HuH-7.5 (cell line): ENCODE results near the gene FOXA3.
A peak's percentile ranks its signal among the peaks of the same experiment; 100 is the strongest.

ENCODE experiments used
- DNase-seq: peaks from one replicate; pipeline ENCODE4 v3.0.0; 2011; ENCODE audit warnings: low spot score

The FOXA3 gene

GRCh38 chr19:45863840-45864628, at the start of gene FOXA3:
TSS of gene FOXA3 (plus strand) at chr19:45864326. CDS start at chr19:45864457, 131 bp downstream.
- DNase-seq = peak; percentile 94

GRCh38 chr19:45814851-45815480, 49.2 kb upstream of the FOXA3 start, which contains the start of gene RSPH6A:
TSS of gene RSPH6A (minus strand) at chr19:45815308. CDS start at chr19:45815176, 132 bp downstream.
- DNase-seq = no peak

DNA sequence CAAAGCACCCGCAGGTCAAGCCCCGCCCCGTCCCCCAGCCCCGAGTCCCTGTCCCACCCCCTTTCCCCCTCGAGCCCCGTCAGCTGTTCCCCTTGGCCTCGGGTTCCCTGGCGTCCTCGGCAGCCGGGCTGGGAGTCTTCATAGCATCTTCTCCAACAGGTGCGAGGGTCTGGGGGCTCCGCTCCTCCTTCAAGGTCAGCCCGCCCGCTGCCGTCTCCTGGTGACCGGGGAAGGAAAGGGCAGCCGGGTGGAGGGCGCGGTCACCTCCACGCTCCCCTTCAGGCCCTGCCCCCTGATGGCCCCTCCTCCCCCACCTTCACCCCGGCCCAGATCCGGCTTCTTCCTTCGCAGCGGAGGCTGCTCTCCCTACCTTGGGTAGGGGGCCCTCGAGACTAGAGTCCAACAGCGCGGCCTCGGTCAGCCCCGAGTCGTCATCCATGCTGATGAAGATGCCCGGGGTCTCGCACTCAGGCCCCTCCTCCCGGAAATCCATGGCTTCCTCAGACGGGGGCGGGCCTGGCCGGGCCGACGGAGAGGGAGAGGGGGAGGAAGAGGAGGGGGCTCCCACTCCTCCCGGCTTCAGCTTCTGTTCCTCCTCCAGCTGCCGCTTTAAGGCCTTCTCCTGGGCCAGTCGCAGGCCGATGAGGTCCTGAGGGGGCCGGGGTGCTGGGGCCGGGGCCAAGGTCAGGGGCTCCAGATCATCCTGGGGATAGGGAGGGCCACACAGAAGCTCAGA, 48.5 kb upstream of the FOXA3 start:
- DNase-seq = no peak

GRCh38 chr19:45816236-45817009, 47.7 kb upstream of the FOXA3 start:
- no peak for DNase-seq

DNA sequence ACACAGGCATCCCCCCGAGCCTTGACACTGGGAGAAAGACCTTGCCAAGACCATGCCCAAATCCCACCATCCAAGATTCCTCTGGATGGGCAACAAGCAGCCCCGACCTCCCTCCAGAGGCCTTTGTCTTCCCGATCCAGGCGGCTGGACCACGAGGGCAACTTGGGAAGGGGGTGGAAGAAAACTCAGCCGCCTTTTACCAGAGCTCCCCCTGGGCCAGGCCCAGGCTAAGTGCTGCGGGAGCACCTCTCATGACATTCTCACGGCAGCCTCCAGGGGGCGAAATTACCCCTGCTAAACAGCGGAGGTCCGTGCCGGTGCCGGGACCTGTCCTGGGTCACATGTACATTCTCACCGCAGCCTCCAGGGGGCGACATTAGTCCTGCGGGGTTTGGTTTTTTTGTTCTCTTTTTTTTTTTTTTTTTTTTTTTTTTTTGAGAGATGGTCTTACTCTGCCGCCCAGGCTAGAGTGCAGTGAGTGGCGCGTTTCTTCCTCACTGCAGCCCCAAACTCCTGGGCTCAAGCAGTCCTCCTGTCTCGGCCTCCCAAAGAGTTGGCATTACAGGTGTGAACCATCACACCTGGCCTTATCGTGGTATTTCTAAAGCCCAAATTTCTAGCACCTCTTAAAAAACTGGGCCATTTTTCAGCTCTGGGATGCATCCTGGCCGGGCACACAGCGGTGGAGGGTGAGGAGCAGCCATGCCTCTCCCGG, 47.0 kb upstream of the FOXA3 start:
- peak; percentile 100 for DNase-seq

GRCh38 chr19:45817725-45818301, 46.3 kb upstream of the FOXA3 start:
- DNase-seq = no peak

DNA sequence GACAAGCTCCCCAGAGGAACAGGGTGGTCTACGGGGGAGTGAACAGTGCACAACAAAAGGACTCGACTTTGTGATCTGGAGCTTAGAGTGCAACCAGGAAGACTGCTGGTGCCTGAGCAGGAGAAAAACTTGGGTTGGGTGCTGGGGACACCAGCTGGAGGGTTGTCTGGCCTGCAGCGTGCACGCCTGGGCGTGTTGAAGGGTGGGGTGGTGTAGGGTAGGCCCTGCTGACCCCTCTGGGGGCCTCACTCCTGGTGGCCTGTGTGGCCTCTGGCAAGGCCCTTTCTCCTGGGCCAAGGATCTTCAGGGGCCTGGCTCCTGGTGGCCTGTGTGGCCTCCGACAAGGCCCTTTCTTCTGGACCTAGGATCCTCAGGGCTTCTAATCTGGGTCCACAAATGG, 44.4 kb upstream of the FOXA3 start:
- DNase-seq = no peak

DNA sequence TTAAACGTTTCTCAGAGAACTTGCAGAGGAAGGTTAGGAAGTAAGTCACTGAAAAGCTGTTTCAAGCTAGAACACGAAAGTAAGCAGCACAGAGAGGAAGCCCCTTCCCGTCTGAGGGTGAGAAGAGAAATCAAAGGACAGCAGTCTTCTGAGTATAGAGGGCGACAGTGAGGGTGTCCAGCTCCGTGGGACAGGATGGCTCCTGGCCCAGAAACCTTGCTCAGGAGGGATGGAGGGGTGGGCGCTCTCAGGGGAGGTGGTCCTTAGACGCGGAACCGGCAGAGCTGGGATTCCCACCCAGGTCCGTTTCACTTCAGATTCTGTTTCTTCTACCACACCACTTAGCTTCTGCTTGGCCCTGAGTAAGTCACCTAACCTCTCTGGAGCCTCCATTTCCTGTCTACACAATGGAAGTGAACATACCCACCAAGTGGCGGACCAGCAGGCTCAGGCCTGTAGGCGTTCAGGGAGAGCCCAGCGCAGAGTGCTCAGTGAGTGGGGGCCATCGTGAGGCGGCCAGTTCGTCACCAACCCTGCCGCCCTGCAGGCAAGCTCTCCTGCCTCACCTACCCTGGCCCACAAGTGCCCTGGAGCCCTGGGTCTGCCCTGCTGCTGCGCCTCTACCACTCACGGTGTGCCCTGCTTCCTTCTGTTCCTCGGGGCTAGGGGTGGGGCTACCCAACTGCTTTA, 43.6 kb upstream of the FOXA3 start:
- no peak for DNase-seq

- DNase-seq = no peak
Measured at GRCh38 chr19:45821103-45821521, 43.0 kb upstream of the FOXA3 start.

DNA sequence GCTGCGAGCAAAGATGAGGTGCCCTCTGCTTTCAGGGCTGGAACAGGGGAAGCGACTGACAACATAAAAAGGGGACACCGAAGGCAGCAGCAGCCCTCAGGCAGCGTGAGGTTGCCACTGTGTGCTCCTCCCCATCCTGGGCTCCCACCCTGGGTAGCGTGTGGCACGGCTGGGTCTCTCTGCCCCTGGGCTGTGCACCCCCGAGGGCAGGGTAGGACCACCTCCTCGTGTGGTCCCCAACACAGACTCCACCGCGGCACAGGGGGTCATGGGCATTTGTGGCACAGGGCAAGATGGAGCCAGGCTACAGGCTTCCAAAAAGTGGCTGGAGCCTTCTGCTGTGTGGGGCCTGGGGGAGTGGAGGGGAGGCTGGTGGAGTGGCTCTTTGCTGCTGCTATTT, 42.6 kb upstream of the FOXA3 start:
- DNase-seq = no peak

DNA sequence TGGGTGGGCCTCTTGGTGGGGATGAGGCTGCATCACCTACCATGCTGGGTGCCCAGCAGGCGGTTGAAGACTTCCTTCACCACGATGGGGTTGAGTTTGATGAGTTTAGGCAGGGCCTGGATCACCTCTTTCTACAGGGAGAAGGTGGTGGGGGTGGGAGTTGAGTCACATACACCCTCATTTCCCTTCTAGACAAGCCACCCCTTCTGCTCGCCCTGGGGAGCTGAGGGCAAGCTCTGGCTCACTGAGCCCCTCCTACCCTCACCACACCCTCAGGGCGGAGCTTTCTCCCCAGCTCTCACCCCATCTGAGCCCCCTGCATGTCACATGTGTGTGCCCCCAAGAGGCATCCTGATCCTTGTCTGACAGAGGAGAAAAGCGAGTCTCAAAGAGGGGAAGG, 41.4 kb upstream of the FOXA3 start:
- DNase-seq = no peak

DNA sequence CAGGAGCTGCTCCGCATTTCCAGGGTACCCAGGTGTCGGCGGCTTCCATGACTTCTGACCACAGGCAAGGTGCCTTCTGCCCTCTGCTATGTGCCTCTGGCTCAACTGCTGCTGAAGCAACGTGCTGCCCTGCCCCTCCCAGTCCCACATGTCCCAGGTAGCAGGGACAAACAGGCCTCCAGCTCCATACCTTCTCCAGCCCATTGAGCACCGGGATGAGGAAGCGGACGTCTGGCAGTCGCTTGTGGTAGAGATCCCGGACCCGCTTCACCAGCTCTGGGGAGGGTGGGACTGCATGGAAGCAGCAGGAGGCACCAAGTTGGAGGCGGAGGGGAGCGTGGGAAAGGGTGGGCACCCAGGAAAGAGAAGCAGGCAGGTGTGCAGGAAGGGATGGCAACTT, 40.9 kb upstream of the FOXA3 start:
- no peak for DNase-seq

- DNase-seq = no peak
Measured at GRCh38 chr19:45824041-45824471, 40.1 kb upstream of the FOXA3 start.

GRCh38 chr19:45824531-45825262, 39.4 kb upstream of the FOXA3 start:
- DNase-seq = no peak

DNA sequence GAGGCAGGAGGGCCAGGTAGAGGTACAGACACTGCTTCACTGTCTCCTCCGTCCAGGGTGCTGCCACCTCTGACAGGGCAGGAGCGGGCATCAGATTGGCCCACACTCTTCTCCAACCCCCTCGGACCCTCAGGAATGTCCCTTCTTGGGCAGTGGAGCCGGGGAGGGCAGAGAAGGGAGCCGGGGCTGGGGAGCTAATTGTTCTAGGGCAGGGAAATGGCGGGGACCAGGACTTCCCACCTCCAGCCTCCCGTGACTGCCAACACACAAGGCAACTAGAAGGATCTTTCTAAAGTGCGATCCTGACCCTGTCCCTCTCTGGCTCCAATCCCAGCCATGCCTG, 38.9 kb upstream of the FOXA3 start:
- DNase-seq = no peak

DNA sequence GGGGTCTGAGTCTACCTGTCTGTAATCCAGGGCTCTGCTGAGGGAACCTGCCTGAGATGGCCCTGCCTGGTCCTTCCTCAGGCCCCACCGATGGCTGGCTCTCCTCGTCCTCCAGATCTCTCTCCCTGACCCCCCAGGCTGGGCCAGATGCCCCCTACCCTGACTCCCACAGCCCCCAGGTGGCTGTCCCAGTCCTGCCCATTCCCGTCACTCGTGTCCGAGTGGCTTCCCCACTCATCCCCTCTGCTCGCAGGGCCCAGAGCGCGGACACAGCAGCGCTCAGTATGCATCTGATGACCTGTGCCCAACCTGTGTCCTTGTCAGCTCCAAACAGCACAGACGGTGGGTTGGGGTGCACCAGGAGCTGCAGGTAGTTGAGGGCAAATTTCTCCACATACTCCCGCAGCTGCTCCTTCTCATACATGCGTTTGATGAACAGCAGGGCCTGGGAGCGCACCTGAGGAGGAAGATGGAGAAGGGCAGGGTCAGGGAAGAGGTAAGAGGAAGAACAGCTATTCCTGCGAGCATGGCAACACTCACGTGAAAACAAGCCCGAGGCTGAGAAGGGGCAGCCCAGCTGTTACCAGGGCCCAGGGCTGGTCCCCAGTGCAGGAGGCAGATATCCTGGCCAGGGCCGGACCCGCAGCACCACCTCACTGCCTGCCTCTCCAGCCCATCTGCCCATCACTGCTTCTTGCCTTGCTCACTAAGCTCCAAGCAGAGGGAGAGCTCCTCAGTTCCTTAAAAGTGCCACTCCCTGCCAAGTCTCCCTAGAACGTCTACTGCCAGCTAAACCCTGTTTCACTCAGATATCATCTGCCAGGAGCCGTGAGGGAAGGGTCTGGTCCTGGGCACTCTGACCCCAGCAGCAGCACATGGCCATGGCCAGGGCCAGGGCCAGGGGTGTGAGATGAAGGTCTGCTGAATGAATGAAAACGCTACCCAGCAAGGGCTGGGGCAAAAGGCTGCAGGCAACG, 37.9 kb upstream of the FOXA3 start:
- no peak for DNase-seq

DNA sequence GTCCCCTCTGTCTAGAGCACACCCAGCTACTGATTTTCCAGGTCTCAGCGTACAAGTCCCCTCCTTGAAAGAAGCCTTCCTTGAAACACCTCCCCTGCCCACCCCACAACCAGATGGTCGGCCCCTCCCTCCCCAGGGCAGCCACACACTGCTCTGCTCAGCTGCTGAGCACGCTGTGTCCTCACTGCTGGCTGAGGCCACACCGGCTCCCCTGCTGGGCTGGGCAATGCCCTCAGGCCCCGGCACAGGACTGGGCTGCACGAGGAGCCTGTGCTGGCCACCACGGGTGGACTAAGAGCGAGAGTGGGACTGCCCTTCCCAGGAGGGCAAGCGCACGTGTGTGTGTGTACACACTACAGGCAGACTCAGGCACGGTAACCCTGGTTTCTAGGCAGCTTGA, 37.2 kb upstream of the FOXA3 start:
- no peak for DNase-seq

DNA sequence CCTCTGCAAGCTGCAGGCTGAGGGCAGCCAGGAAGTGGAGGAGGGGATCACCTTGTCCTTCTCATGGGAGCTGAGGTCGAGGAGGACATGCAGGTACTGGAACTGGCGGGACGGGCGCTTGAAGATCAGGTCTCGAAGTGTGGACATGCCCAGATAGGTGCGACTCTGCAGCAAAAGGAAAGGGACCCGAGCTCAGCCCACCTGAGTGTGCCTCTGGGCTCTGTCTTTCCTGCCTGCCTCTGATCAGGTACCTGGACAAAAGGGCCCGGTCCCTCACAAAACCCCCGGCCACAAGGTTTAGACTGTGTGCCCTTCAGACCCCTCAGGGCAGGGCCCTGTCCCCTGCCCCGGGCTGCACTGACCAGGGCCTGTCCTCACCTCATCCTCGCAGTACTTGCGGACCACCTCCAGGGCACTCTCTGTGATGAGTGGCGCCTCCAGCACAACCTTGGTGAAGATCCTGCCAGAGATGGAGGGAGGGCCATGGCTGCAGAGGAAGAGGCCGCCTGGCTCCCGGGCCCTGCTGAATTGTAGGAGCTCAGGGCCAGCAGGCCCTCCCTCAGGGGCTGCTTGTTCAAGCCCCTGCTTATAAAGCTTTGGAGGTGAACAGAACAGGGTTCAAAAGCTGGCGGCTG, 36.5 kb upstream of the FOXA3 start:
- no peak for DNase-seq
